ENCODE data around the gene PDCD7. TPM values are rescaled to one million over a fixed set of nuclear protein-coding genes. Genes with fewer than 3 reads are reported as not detected.
A peak's percentile ranks its signal among the peaks of the same experiment; 100 is the strongest.

PDCD7 gene
- total RNA-seq, 4 donors from 2014 or later: 12.1 to 20.8 (median 16.6) TPM

DNA sequence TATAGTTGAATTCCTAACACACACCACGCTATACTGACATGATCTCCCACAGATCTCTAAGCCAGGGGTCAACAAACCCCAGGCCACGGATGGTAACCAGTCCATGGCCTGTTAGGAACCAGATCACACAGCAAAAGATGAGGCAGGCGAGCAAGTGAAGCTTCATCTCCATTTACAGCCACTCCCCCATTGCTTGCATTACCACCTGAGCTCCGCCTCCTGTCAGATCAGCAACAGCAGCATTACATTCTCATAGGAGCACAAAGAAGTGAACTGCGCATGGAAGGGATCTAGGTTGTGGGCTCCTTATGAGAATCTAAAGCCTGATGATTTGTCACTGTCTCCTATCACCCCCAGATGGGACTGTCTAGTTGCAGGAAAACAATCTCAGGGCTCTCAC is 2.7 kb downstream of the PDCD7 start:
- WGBS, 2 donors: 67 to 86% methylated on average over 4 to 5 of the region's 5 CpGs
- H3K27me3 ChIP-seq: no peaks in the 10 kb centered on the region
- peaks cover 15 to 53% (median 20%) of the 10 kb centered on the region in 3 donors for H3K36me3 ChIP-seq
- intact Hi-C loops (cut with DNase I): no loop called here
- peaks cover 16 to 59% (median 24%) of the 10 kb centered on the region in 3 donors for H3K4me1 ChIP-seq
- H3K9me3 ChIP-seq: no peaks in the 10 kb centered on the region
- no peak for TF ChIP-seq POLR2A (IDR thresholded peaks at IDR 0.05)
- no peak for TF ChIP-seq CTCF (IDR thresholded peaks at IDR 0.05)
- H3K4me3 ChIP-seq: peak overlapping the region in 1 of 4 donors; percentile 91
- H3K27ac ChIP-seq: peak overlapping the region in 1 of 4 donors; percentile 94
- no peak for DNase-seq

GRCh38 chr15:65115542-65115941 is 18.1 kb downstream of the PDCD7 start:
- H3K27ac ChIP-seq: no peak overlapping the region
- no peak for TF ChIP-seq POLR2A (IDR thresholded peaks at IDR 0.05)
- peaks cover 0 to 98% (median 42%) of the 10 kb centered on the region in 3 donors for H3K36me3 ChIP-seq
- H3K4me1 ChIP-seq: peaks cover 0 to 8% (median 0%) of the 10 kb centered on the region in 3 donors
- H3K27me3 ChIP-seq: no peaks in the 10 kb centered on the region
- H3K9me3 ChIP-seq: no peaks in the 10 kb centered on the region
- WGBS, 2 donors: 81 to 83% methylated on average over 5 of the region's 5 CpGs
- no peak for DNase-seq
- no peak overlapping the region for H3K4me3 ChIP-seq
- intact Hi-C loops (cut with DNase I): no loop called here

- Histone ChIP-seq H3K27me3 (no peaks in the 10 kb centered on the region), H3K36me3 (peaks cover 0 to 94% (median 40%) of the 10 kb centered on the region in 3 donors), H3K9me3 (no peaks in the 10 kb centered on the region), H3K4me1 (peaks cover 0 to 12% (median 0%) of the 10 kb centered on the region in 3 donors), H3K27ac (no peak within 1 kb of the TSS), H3K4me3 (no peak within 1 kb of the TSS)
- WGBS, 2 donors: 81 to 84% methylated on average over 2 of the region's 2 CpGs
- no peak for DNase-seq
- TF ChIP-seq CTCF (IDR thresholded peaks at IDR 0.05) (no peak), POLR2A (IDR thresholded peaks at IDR 0.05) (no peak)
- intact Hi-C loops (cut with DNase I): no loop called here
These were observed 18.5 kb downstream of the PDCD7 start, which contains the start of gene UBAP1L for GRCh38 chr15:65115086-65115485. Gene UBAP1L, minus strand, starts transcription at chr15:65115200. Its CDS starts 8,985 bp downstream, at chr15:65106215.

- Histone ChIP-seq H3K4me3 (no peak overlapping the region), H3K36me3 (peaks cover 0 to 73% (median 14%) of the 10 kb centered on the region in 3 donors), H3K27ac (peak overlapping the region in 2 of 4 donors; percentile 25 to 59), H3K4me1 (peaks cover 0 to 17% (median 0%) of the 10 kb centered on the region in 3 donors), H3K27me3 (no peaks in the 10 kb centered on the region), H3K9me3 (no peaks in the 10 kb centered on the region)
- DNase-seq: no peak
- 31 to 39% methylated on average over 3 of the region's 3 CpGs for WGBS, 2 donors
- no peak for TF ChIP-seq POLR2A (IDR thresholded peaks at IDR 0.05)
- TF ChIP-seq CTCF (IDR thresholded peaks at IDR 0.05): no peak
- intact Hi-C loops (cut with DNase I): no loop called here
These were observed 22.8 kb downstream of the PDCD7 start for GRCh38 chr15:65110676-65111292.

DNA sequence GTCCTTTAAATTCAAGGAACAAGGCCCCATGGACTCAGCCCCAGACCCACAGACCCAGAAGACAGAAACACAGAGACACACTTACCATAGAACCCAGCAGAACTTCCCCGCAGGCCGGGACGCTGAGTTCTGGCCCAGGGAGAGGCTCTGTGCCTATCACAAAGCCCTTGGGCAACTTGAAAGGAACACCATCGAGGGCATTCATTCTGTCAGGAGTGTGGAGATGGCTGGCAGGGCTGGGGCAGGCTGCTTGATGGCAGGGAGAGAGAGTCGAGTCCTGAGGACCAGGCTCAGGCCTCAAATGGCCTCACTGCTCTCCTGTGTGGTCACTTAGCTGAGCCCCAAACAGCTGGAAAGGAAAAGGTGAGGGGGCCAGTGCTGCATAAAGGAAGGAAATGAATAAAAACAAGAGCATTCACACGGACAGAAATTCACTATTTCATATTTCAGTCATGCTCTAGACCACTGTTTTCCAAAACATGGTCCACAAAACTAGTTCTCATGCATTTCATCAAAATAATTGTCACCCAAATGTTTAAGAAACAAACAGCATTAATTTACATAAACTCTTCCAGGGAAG is 27.5 kb downstream of the PDCD7 start:
- no peak overlapping the region for H3K27ac ChIP-seq
- intact Hi-C loops (cut with DNase I): no loop called here
- H3K4me1 ChIP-seq: peaks cover 6 to 34% (median 11%) of the 10 kb centered on the region in 3 donors
- H3K9me3 ChIP-seq: no peaks in the 10 kb centered on the region
- H3K27me3 ChIP-seq: no peaks in the 10 kb centered on the region
- 60 to 72% methylated on average over 3 to 5 of the region's 6 CpGs for WGBS, 2 donors
- no peak for DNase-seq
- H3K4me3 ChIP-seq: no peak overlapping the region
- TF ChIP-seq CTCF (IDR thresholded peaks at IDR 0.05) (no peak), POLR2A (IDR thresholded peaks at IDR 0.05) (no peak)
- peaks cover 0 to 64% (median 4%) of the 10 kb centered on the region in 3 donors for H3K36me3 ChIP-seq
